K562 (cell line): ENCODE data around the gene RCSD1. TPM values are rescaled to one million over a fixed set of nuclear protein-coding genes. Genes with fewer than 3 reads are reported as not detected.
A peak's percentile ranks its signal among the peaks of the same experiment; 100 is the strongest.

Experiments
- ARID1B ChIP-seq: fragments of 450-650 bp; IDR thresholded peaks from 2 replicates; pipeline ENCODE4 v1.6.1; 2016; ENCODE audit warnings: antibody characterized with exemption, mild to moderate bottlenecking, inconsistent platforms
- ATF2 ChIP-seq: sonication (generic); formaldehyde crosslinking; IDR thresholded peaks from 2 replicates; pipeline ENCODE4 v1.8.1; 2022; ENCODE audit warnings: missing genetic modification reagents
- EGR1 ChIP-seq: fragments of 450-650 bp; conservative IDR thresholded peaks from 2 replicates; pipeline ENCODE4 v1.6.1; 2017; ENCODE audit warnings: mild to moderate bottlenecking
- FOXO4 ChIP-seq: fragments of 450-650 bp; formaldehyde crosslinking; IDR thresholded peaks from 2 replicates; pipeline ENCODE4 v1.4.0; 2020; ENCODE audit warnings: mild to moderate bottlenecking, moderate library complexity
- GATAD2A ChIP-seq: fragments of 450-650 bp; IDR thresholded peaks from 2 replicates; pipeline ENCODE4 v1.6.1; 2017
- HDAC1 ChIP-seq, 2 experiments: fragments of 450-650 bp; IDR thresholded peaks; 2 replicates each; pipeline ENCODE4 v1.6.1; 2016 to 2017; ENCODE audit warnings: inconsistent platforms in 1 of 2, mild to moderate bottlenecking in 1 of 2, moderate library complexity in 1 of 2
- PKNOX1 ChIP-seq: fragments of 450-650 bp; IDR thresholded peaks from 2 replicates; pipeline ENCODE4 v1.6.1; 2016
- POLR2B ChIP-seq: fragments of 450-650 bp; IDR thresholded peaks from 2 replicates; pipeline ENCODE4 v1.6.1; 2018; ENCODE audit warnings: low read depth; ENCODE audit not compliant: partially characterized antibody
- POLR2G ChIP-seq: fragments of 200-400 bp; formaldehyde crosslinking; IDR thresholded peaks from 2 replicates; pipeline ENCODE4 v1.6.1; 2017; ENCODE audit warnings: low read depth, mild to moderate bottlenecking, antibody characterized with exemption, low read length, moderate library complexity
- PRPF4 ChIP-seq: fragments of 200-400 bp; formaldehyde crosslinking; IDR thresholded peaks from one replicate; pipeline ENCODE4 v1.6.1; 2017; ENCODE audit warnings: low read length, low read depth, mild to moderate bottlenecking; ENCODE audit not compliant: insufficient read depth, poor library complexity, severe bottlenecking
- RBM22 ChIP-seq: fragments of 200-400 bp; formaldehyde crosslinking; IDR thresholded peaks from 2 replicates; pipeline ENCODE4 v1.6.1; 2018; ENCODE audit warnings: low read length, low read depth; ENCODE audit not compliant: poor library complexity, severe bottlenecking
- SRF ChIP-seq, 2 experiments: fragments of 250-450, 450-650 bp in 1 of 2; sonication (Bioruptor Pico) in 1 of 2; sonication (generic) in 1 of 2; formaldehyde crosslinking; IDR thresholded peaks; 2 replicates each; pipeline versions ENCODE4 v1.5.0 to v1.5.1; 2020 to 2022; ENCODE audit warnings: mild to moderate bottlenecking in 1 of 2, missing genetic modification reagents in 1 of 2
- TARDBP ChIP-seq: fragments of 450-650 bp; IDR thresholded peaks from 2 replicates; pipeline ENCODE4 v1.6.1; 2016
- ZBTB9 ChIP-seq: fragments of 450-650 bp; formaldehyde crosslinking; IDR thresholded peaks from 2 replicates; pipeline ENCODE4 v1.4.0; 2020; ENCODE audit warnings: mild to moderate bottlenecking, moderate library complexity
- ZNF449 ChIP-seq: fragments of 250-450 bp; sonication (Bioruptor Pico); IDR thresholded peaks from 2 replicates; pipeline ENCODE4 v1.8.0; 2022; ENCODE audit warnings: moderate library complexity, mild to moderate bottlenecking, inconsistent platforms
- ZNF655 ChIP-seq: fragments of 250-450 bp; sonication (Bioruptor Pico); IDR thresholded peaks from 2 replicates; pipeline ENCODE4 v1.5.0; 2021
- polyA plus RNA-seq, 8 experiments: library from polyadenylated mRNA; depleted of rRNA in 4 of 8; stranded (reverse) in 5 of 8; unstranded in 3 of 8; fragments of >200 nt; fragmentation: Nextera tagmentation in 2 of 8; fragmentation: Illumina TruSeq in 1 of 8; extraction: Ambion mirVana in 2 of 8; extraction: Trizol in 1 of 8; gene quantifications; 2 replicates each; pipeline versions ENCODE4 v1.2.1 to v1.2.3, GENCODE V29; 2011 to 2014; ENCODE audit warnings: inconsistent platforms in 1 of 8, missing spikeins in 1 of 8
- total RNA-seq, 7 experiments: library from RNA; depleted of rRNA in 6 of 7; stranded (reverse); fragments of >200 nt in 6 of 7; fragmentation: Illumina TruSeq in 2 of 7; extraction: Trizol in 2 of 7; gene quantifications; 2 replicates each; pipeline versions ENCODE4 v1.2.1 to v1.2.3, GENCODE V29; 2011 to 2021; ENCODE audit warnings: low replicate concordance in 1 of 7

Gene RCSD1
- total and polyA plus RNA-seq, 9 of the 15 experiments (the other 6 are each of a cell fraction or from before 2014, with no cell fraction given), result 7.8 to 69.8 (median 45.3) TPM

- TF ChIP-seq ZBTB9 (CRISPR knock-in tag) (peak; percentile 37; the same call in 1 of the 2 replicates), FOXO4 (CRISPR knock-in tag) (no peak), PKNOX1 (0 out of 2 replicates have a peak, but pooled peaks have one; percentile 24), TARDBP (0 out of 2 replicates have a peak, but pooled peaks have one; percentile 26), POLR2B (peak; percentile 70), PRPF4 (no peak), ATF2 (CRISPR knock-in tag) (no peak), GATAD2A (peak; percentile 29), HDAC1 (IDR thresholded peaks at IDR 0.05) (peak in 1 of 2 experiments; percentile 22; a peak in 1 of 4 replicates), ARID1B (peak; percentile 34), RBM22 (peak; percentile 43), POLR2G (peak; percentile 92), SRF (CRISPR knock-in tag; IDR thresholded peaks at IDR 0.05) (peak in 1 of 2 experiments; percentile 80; a peak in 2 of 4 replicates), ZNF655 (0 out of 2 replicates have a peak, but pooled peaks have one; percentile 49), EGR1 (peak; percentile 62), ZNF449 (CRISPR knock-in tag) (no peak)
Measured at GRCh38 chr1:167629681-167630567, at the start of gene RCSD1 (continued).
